GM18499 (cell line): ENCODE results near the gene MCU.
"Not testable (repeated sequence)": the region's sequence is repeated elsewhere in the genome, so short reads cannot be mapped to it uniquely, and the experiment has no call there.

Experiments used
- ATAC-seq: cut with Tn5 transposase; IDR thresholded peaks from one replicate; pipeline ENCODE4 v1.9.1; 2021; ENCODE audit warnings: moderate number of reproducible peaks; ENCODE audit not compliant: insufficient read depth, unreplicated experiment

Gene MCU

DNA sequence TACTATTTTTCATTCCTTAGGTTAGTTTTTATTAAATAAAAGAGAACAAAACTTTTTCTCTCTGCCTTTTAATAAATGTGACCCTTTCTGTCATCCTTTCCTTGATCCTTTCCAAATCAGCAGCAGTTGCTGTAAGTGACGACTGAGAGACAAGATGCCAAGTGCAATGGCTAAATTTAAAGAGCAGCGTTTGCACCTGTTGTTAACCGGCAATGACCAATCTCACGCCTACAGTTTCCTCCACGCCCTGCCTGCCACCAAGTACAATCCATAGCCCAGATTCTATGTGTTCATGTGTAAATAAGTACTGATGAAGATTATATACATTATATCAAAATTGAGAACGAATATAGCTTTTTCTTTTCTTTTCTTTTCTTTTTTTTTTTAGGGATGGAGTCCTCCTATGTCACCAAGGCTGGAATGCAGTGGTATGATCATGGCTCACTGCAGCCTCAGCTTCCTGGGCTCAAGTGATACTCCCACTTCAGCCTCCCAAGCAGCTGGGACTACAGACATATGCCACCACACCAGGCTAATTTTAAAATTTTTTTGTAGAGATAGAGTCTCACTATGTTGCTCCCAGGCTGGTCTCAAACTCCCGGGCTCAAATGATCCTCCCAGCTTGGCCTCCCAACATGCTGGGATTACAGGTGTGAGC, 6.5 kb upstream of the MCU start:
- no peak for ATAC-seq

DNA sequence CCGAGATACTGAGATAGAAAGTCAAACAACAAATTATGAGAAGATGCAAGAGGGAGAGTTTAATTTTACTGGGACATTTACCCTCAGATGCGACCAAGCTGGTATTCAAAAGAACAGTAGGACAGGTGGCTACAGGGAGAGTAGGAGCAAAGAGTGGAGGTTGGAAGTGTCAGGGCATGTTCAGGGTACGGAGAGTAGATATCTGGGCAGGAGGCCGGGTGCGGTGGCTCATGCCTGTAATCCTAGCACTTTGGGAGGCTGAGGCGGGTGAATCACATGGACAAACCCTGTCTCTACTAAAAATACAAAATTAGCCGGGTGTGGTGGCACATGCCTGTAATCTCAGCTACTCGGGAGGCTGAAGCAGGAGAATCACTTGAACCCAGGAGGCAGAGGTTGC, 5.5 kb upstream of the MCU start:
- ATAC-seq, result not testable (repeated sequence)

- no peak for ATAC-seq
Observed at GRCh38 chr10:72687035-72687434, 4.9 kb upstream of the MCU start.

- ATAC-seq, result no peak
Observed at GRCh38 chr10:72688208-72688651, 3.7 kb upstream of the MCU start.

DNA sequence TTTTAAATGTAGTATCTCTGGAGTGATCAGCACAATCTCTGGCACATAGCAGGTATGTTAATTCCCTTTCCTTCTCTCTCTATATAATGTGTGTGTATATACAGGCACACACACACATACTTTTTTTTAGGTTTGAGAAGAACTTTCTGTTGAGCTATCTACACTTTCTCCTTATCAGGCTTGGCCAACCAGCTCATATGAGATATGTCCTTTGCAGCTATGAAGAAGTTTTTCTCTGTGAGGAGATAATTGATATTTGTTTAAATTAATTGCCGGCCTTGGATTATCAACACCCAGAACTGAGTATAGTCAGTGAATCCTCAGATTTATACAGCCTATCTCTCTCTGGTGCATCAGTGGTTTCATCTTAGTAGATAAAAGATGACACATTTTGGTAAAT, 2.3 kb upstream of the MCU start:
- ATAC-seq, result no peak

DNA sequence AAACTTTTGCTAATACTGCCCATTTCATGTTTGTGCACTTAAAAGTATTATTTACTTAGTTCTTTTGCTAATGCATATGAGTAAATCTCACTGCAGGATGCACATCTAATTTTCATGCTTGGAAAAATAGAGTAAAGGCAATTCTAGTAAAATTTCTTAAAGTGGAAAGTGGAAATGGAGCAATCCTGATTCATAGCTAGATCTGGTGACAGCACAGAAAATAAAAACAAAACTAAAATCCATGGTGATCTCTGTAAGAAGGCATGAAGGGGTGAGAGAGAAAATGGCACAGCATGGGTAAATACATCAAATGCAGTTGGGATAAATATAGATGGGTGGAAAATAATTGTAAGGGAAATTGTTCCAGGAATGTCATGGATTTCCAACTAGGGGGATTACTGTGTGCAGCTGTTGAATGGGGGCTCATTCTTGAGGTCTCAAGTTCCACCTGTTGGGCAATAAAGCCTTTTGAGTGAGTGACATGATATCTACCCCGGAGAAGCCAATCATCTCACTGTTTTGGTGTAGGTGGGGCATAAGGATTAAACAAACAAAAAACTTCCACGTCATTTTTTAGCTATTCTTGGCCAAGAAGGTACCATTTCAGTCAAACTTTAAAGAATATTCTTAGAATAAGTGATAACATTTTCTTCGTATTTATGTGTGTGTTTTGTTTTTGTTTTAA, 1.7 kb upstream of the MCU start:
- ATAC-seq, result no peak

DNA sequence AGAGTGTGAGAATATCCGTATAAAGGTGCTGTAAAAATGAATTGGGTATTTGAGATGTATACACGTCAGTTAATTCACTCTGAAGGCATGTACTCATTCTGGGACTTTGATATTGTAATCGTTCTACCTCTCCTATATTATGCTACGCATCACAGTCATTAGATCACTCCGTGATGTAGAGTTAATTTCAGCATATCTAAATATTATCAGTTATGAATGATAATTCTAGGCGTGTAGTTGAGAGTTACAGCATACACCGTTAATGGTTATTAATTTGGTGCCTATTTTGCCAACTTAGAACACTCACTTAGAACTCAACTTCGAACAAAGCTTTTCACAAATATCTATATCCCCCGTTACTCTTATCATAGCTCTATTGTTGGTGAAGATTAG, 477 bp upstream of the MCU start:
- no peak for ATAC-seq

- ATAC-seq, result no peak
Observed at GRCh38 chr10:72692744-72692993, 726 bp downstream of the MCU start.

DNA sequence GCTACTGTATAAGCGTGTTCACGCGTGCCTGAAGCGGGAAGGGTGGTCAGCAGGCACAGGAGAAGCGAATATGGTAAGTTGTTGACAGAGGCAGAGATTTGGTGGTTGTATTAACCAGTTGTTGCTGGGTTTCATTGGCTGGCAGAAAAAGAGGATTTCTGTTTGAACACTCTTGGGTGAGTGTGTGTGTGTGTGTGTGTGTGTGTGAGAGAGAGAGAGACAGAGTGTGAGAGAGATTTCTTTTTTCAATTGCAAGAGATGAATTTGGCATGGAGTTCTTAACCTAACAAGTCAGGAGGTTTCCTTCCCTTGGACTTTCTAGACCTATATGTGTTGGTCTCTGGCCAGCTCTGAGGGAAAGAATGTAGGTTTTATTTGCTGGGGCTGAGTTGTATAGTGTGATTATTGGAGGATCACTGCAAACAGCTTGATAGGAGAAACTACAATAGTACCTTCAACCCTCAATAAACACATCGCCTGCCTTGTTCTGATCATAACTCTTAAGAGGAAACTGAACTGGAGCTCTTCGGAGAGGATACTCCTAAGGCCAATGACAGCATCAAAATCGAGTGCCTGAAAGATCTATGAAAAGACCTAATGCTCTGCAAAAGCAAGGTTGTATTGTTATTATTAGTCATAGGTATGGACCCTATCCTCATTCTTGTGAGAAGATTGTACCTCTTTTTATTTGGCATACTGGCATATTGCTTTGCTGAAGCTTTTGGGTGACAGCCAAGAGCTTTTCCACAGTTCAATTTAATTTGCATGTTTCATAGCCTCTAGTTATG, 1.2 kb downstream of the MCU start:
- no peak for ATAC-seq

- ATAC-seq, result no peak
Observed at GRCh38 chr10:72694476-72695369, 2.8 kb downstream of the MCU start.

DNA sequence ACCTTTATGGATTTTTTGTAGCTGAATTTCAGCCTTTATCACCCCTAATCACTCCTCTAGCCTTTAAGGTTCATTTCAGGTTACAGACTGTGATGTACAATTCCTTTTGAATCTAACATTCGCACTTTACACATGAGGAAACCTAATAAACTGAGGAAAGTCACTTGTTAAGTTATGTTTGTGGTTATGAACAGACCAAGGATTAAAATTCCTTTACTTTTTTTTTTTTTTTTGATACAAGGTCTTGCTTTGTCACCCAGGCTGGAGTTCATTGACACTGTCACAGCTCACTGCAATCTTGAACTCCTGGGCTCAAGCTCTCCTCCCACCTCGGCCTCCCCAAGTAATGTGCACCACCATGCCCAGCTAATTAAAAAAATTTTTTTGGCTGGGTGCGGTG, 3.6 kb downstream of the MCU start:
- no peak for ATAC-seq

DNA sequence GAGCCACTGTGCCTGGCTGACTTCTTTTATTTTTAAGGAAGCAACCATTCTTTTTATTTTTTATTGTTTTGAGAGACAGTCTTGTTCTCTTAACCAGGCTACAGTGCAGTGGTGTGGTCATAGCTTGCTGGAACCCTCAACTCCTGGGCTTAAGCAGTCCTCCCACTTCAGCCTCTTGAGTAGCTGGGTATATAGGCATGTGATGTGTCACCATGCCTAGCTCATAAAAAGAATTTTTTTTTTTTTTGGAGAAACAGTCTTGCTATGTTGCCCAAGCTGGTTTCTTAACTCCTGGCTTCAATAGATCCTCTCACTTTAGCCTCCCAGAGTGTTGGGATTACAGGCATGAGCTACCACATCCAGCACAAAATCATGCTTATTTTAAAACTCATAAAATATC, 5.8 kb downstream of the MCU start:
- ATAC-seq, result no peak

GRCh38 chr10:72702465-72702864, 10.5 kb downstream of the MCU start:
- ATAC-seq, result not testable (repeated sequence)

DNA sequence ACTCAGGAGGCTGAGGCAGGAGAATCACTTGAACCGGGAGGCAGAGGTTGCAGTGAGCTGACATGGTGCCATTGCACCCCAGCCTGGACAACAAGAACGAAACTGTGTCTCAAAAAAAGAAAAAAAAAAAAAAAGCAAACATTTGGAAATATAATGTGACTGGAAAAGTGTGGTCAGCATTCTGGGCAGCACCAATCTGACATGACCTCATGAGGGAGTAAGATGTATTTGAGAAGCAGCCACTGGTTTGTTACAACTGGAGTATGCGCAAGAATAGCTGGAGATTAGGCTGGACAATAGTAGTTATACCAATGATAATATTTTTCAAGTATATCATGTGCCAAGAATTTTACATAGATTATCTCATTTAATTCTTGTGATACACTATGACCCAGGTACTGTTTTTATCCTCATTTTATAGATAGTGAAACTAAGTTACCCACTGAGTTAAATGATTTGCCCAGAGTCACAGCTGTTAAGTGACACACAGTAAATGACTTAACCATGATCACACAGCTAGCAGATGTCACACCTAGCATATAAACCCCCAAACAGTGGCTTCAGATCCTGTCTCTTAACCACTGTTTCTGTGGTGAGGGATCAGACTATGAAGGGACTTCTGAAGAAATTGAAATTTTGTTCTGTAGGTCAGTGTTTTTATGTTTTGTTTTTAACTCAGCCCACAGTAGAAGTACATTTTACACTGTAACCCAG, 11.1 kb downstream of the MCU start:
- no peak for ATAC-seq

- ATAC-seq, result no peak
Observed at GRCh38 chr10:72704117-72704516, 12.2 kb downstream of the MCU start.

GRCh38 chr10:72709041-72709440, 17.1 kb downstream of the MCU start:
- ATAC-seq, result no peak

GRCh38 chr10:72712136-72712535, 20.2 kb downstream of the MCU start:
- ATAC-seq, result no peak

DNA sequence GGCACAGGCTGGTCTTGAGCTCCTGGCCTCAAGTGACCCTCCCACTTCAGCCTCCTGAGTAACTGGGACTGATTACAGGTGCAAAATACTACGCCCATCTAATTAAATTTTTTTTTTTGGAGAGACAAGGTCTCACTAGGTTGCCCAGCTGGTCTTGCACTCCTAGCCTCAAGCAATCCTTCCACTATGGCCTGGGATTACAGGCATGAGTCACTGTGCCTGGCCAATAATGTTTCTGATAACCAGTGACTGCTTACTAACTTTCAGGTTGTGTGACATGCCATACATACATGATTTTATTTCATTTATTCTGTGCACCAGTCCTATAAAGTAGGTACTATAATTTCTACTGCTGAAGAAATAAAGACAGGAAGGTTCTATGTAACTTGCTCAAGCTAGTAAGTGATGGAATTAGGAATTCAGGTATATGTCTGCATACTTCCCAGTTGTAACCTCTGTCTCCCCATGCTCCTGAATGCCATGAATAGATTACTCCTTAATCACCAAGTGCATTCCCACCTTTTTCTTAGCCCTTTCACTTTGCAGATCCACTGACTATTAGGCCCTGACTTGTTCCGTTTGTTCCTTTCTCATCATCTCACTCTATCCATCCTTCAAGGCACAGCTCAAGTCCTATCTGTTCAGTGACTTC, 28.1 kb downstream of the MCU start:
- no peak for ATAC-seq

- ATAC-seq, result no peak
Observed at GRCh38 chr10:72720814-72721660, 29.1 kb downstream of the MCU start.
